Osteoblast (primary cell): Measurements from ENCODE around the gene EPN3. TPM values are rescaled to one million over a fixed set of nuclear protein-coding genes. Genes with fewer than 3 reads are reported as not detected.

Experiments used
- DNase-seq: peaks from one replicate; pipeline ENCODE4 v3.0.0; 2011; ENCODE audit warnings: low spot score, mixed read lengths; ENCODE audit not compliant: insufficient read length; ENCODE audit errors: missing footprints
- H2AFZ ChIP-seq: 2 replicates; pipeline ENCODE4 v1.6.0; 2011; ENCODE audit warnings: mild to moderate bottlenecking, low read length
- H3K27ac ChIP-seq: 2 replicates; pipeline ENCODE4 v1.5.1; 2011; ENCODE audit warnings: mild to moderate bottlenecking, low read depth, low read length, moderate library complexity
- H3K27me3 ChIP-seq: 2 replicates; pipeline ENCODE4 v1.6.0; 2012; ENCODE audit warnings: mild to moderate bottlenecking, control low read depth, inconsistent platforms, low read length, moderate library complexity; ENCODE audit not compliant: insufficient read depth
- H3K36me3 ChIP-seq: 2 replicates; pipeline ENCODE4 v1.5.1; 2011; ENCODE audit warnings: mild to moderate bottlenecking, low read length, control low read depth, moderate library complexity; ENCODE audit not compliant: insufficient read depth
- H3K4me1 ChIP-seq: 2 replicates; pipeline ENCODE4 v1.5.1; 2011; ENCODE audit warnings: mild to moderate bottlenecking, low read length, control low read depth, moderate library complexity; ENCODE audit not compliant: insufficient read depth
- H3K4me2 ChIP-seq: 2 replicates; pipeline ENCODE4 v1.6.0; 2011; ENCODE audit warnings: mild to moderate bottlenecking, low read length; ENCODE audit not compliant: insufficient read depth
- H3K4me3 ChIP-seq: fragments of 200-600 bp; sonication (generic); 3 replicates; pipeline ENCODE4 v1.5.1; 2012; ENCODE audit warnings: mild to moderate bottlenecking, low read length, inconsistent platforms; ENCODE audit not compliant: insufficient read depth
- H3K79me2 ChIP-seq: 2 replicates; pipeline ENCODE4 v1.6.0; 2012; ENCODE audit warnings: mild to moderate bottlenecking, low read length, control low read depth, inconsistent platforms; ENCODE audit not compliant: insufficient read depth
- H3K9me3 ChIP-seq: 2 replicates; pipeline ENCODE4 v1.5.1; 2011; ENCODE audit warnings: low read depth, low read length, control low read depth
- H4K20me1 ChIP-seq: 2 replicates; pipeline ENCODE4 v1.6.0; 2012; ENCODE audit warnings: mild to moderate bottlenecking, low read length, control low read depth; ENCODE audit not compliant: insufficient read depth
- total RNA-seq: library from RNA; depleted of rRNA; stranded (reverse); fragments of >200 nt; gene quantifications from 2 replicates; pipeline ENCODE4 v1.2.3, GENCODE V29; 2012
- TF ChIP-seq, protein P1 (sequence below): IDR thresholded peaks from 2 replicates; pipeline ENCODE4 v1.5.1; 2011; ENCODE audit warnings: mild to moderate bottlenecking, low read depth, low read length, moderate library complexity; ENCODE audit errors: extremely low read depth

The EPN3 gene
- total RNA-seq, 1 donor = not detected

GRCh38 chr17:50593321-50593720, 60.8 kb downstream of the EPN3 start:
- Histone ChIP-seq H3K4me1 (no peaks in the 10 kb centered on the region), H3K79me2 (no peaks in the 10 kb centered on the region), H3K27ac (no peak overlapping the region), H3K36me3 (no peaks in the 10 kb centered on the region), H2AFZ (no peak overlapping the region), H3K9me3 (no peaks in the 10 kb centered on the region), H3K4me3 (no peak overlapping the region), H3K4me2 (no peak overlapping the region), H3K27me3 (no peaks in the 10 kb centered on the region), H4K20me1 (no peaks in the 10 kb centered on the region)
- no peak for DNase-seq
- TF ChIP-seq, protein P1, sequence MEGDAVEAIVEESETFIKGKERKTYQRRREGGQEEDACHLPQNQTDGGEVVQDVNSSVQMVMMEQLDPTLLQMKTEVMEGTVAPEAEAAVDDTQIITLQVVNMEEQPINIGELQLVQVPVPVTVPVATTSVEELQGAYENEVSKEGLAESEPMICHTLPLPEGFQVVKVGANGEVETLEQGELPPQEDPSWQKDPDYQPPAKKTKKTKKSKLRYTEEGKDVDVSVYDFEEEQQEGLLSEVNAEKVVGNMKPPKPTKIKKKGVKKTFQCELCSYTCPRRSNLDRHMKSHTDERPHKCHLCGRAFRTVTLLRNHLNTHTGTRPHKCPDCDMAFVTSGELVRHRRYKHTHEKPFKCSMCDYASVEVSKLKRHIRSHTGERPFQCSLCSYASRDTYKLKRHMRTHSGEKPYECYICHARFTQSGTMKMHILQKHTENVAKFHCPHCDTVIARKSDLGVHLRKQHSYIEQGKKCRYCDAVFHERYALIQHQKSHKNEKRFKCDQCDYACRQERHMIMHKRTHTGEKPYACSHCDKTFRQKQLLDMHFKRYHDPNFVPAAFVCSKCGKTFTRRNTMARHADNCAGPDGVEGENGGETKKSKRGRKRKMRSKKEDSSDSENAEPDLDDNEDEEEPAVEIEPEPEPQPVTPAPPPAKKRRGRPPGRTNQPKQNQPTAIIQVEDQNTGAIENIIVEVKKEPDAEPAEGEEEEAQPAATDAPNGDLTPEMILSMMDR = no peak

Other genes with a start within 250 kb of the EPN3 start
- gene XYLT2, start 186.6 kb upstream of the EPN3 start, total RNA-seq = 40.5 and 46.6 TPM in 2 replicates
- gene MRPL27, start 159.6 kb upstream of the EPN3 start, total RNA-seq = 54.2 and 55.7 TPM in 2 replicates
- 0.59 and 0.72 TPM in 2 replicates for gene EME1, start 159.5 kb upstream of the EPN3 start, total RNA-seq
- gene LRRC59, start 135.2 kb upstream of the EPN3 start, total RNA-seq = 121 and 125 TPM in 2 replicates
- 60.1 and 63.0 TPM in 2 replicates for gene ACSF2, start 106.5 kb upstream of the EPN3 start, total RNA-seq
- not detected in 2 replicates for gene CHAD, start 63.9 kb upstream of the EPN3 start, total RNA-seq
- 23.9 and 26.5 TPM in 2 replicates for gene RSAD1, start 53.9 kb upstream of the EPN3 start, total RNA-seq
- gene MYCBPAP, start 24.3 kb upstream of the EPN3 start, total RNA-seq = 0.36 and 0.88 TPM in 2 replicates
- gene SPATA20, start 14.4 kb downstream of the EPN3 start, total RNA-seq = 126 and 142 TPM in 2 replicates
- under 0.01 TPM in 2 replicates for gene CACNA1G, start 28.0 kb downstream of the EPN3 start, total RNA-seq
- 12.4 and 28.6 TPM in 2 replicates for gene ABCC3, start 102.1 kb downstream of the EPN3 start, total RNA-seq
- gene ANKRD40, start 175.2 kb downstream of the EPN3 start, total RNA-seq = 41.5 and 42.7 TPM in 2 replicates
- 25.6 and 34.7 TPM in 2 replicates for gene LUC7L3, start 186.9 kb downstream of the EPN3 start, total RNA-seq
- gene ANKRD40CL, start 234.8 kb downstream of the EPN3 start, total RNA-seq = 0.36 TPM in 1 of 2 replicates, not detected in the other